Right hindlimb (tissue), 1 donor: ENCODE data around the gene ALOXE3.

Experiments used
- DNase-seq: peaks from one replicate; pipeline ENCODE4 v3.0.0-alpha.2; 2018

The ALOXE3 gene

DNA sequence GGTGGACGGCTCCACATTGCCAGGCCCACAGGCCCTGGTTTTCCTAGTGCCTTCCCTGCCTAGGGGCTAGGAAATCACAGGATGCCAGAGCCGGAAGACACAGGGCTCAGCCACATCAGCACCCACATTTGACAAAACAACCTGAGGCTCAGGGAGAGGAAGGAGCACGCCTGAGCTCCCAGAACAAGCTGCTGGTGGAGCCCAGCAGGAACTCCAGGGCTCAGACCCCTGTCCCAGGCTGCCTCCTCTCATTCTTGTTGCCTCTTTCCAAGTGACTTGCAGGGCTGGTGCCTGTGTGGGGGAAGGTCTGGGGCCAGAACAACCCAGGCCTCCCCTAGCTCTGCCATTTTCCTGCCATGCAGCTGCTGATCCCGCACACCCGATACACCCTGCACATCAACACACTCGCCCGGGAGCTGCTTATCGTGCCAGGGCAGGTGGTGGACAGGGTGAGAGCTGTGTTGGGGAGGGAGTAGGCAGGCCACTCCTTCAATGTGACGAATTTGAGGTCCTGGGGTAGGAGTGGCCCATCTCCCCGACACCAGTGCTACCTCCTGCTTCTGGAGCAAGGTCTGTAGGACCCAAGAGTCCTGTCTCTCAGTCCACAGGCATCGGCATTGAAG lies 71.9 kb downstream of the ALOXE3 start:
- no peak for DNase-seq
